PC-9 (cell line): Measurements from ENCODE around the gene AMPD2. TPM values are rescaled to one million over a fixed set of nuclear protein-coding genes. Genes with fewer than 3 reads are reported as not detected.
"Not testable (repeated sequence)": the region's sequence is repeated elsewhere in the genome, so short reads cannot be mapped to it uniquely, and the experiment has no call there.

ENCODE experiments used
- BruUV-seq: library from RNA; stranded (reverse); fragments of 400-500 nt; replicated peaks from 2 replicates; lab custom pipeline; 2021; lab: Mats Ljungman, UMichigan
- CTCF ChIA-PET: fragments of 300-600 bp; sonication (Branson Sonifier 250); formaldehyde crosslinking; loops from one replicate; lab custom pipeline; 2022; ENCODE audit warnings: antibody characterized with exemption; lab: Charles Lee
- POLR2A ChIA-PET: fragments of 300-600 bp; sonication (Branson Sonifier 250); formaldehyde crosslinking; loops from one replicate; lab custom pipeline; 2022; ENCODE audit warnings: antibody characterized with exemption; ENCODE audit not compliant: unreplicated experiment; lab: Charles Lee
- DNase-seq, 2 experiments: peaks; one replicate each; pipeline versions ENCODE4 v3.0.0 to v3.0.0-alpha.2; 2015 to 2022; ENCODE audit warnings: mixed read lengths in 1 of 2
- H2AFZ ChIP-seq: fragments of 200-600 bp; sonication (generic); 2 replicates; pipeline ENCODE4 v1.8.1; 2017; ENCODE audit warnings: antibody characterized with exemption
- H3F3A ChIP-seq: fragments of 200-600 bp; sonication (generic); 2 replicates; pipeline ENCODE4 v1.8.1; 2017; ENCODE audit warnings: antibody characterized with exemption, mild to moderate bottlenecking, low read depth; ENCODE audit not compliant: insufficient read depth
- H3K27ac ChIP-seq: fragments of 200-600 bp; sonication (generic); 2 replicates; pipeline ENCODE4 v1.6.1; 2016; ENCODE audit warnings: mixed run types
- H3K27me3 ChIP-seq: fragments of 200-600 bp; sonication (generic); 2 replicates; pipeline ENCODE4 v1.6.1; 2016; ENCODE audit warnings: low read depth, mixed run types; ENCODE audit not compliant: insufficient read depth
- H3K36me3 ChIP-seq: fragments of 200-600 bp; sonication (generic); 2 replicates; pipeline ENCODE4 v1.6.1; 2016; ENCODE audit warnings: low read depth, mixed run types
- H3K4me1 ChIP-seq: fragments of 200-600 bp; sonication (generic); replicated peaks from 2 replicates; pipeline ENCODE4 v1.6.1; 2016; ENCODE audit warnings: mixed run types; ENCODE audit not compliant: insufficient read depth
- H3K4me2 ChIP-seq: fragments of 200-600 bp; sonication (generic); 2 replicates; pipeline ENCODE4 v1.6.1; 2017; ENCODE audit warnings: mixed run types
- H3K4me3 ChIP-seq: fragments of 200-600 bp; sonication (generic); 2 replicates; pipeline ENCODE4 v1.6.1; 2016; ENCODE audit warnings: mixed run types
- H3K79me2 ChIP-seq: fragments of 200-600 bp; sonication (generic); 2 replicates; pipeline ENCODE4 v1.6.1; 2017; ENCODE audit warnings: low read depth, mixed run types
- H3K9me2 ChIP-seq: fragments of 200-600 bp; sonication (generic); 2 replicates; pipeline ENCODE4 v1.8.1; 2017; ENCODE audit warnings: mild to moderate bottlenecking; ENCODE audit not compliant: insufficient read depth
- H3K9me3 ChIP-seq: fragments of 200-600 bp; sonication (generic); 2 replicates; pipeline ENCODE4 v1.8.1; 2016; ENCODE audit warnings: low read depth; ENCODE audit not compliant: insufficient read depth
- H4K20me1 ChIP-seq: fragments of 200-600 bp; sonication (generic); 2 replicates; pipeline ENCODE4 v1.8.1; 2017; ENCODE audit not compliant: insufficient read depth
- EZH2 ChIP-seq: fragments of 200-600 bp; sonication (generic); IDR thresholded peaks from 2 replicates; pipeline ENCODE4 v1.8.0; 2017; ENCODE audit warnings: antibody characterized with exemption, low read depth
- intact Hi-C: fragments of 100-400 bp; cut with micrococcal nuclease; formaldehyde crosslinking; loops from one replicate; pipeline ENCODE4 v1.10.0; 2022; ENCODE audit not compliant: unreplicated experiment
- total RNA-seq: library from RNA; stranded (reverse); gene quantifications from 2 replicates; pipeline ENCODE4 v1.2.3, GENCODE V29; 2021
- TF ChIP-seq, protein P1 (sequence below): fragments of 200-600 bp; sonication (generic); conservative IDR thresholded peaks from 2 replicates; pipeline ENCODE4 v1.6.1; 2017; ENCODE audit warnings: mixed run types, antibody characterized with exemption, mild to moderate bottlenecking, moderate library complexity

AMPD2 gene
- total RNA-seq, 1 experiment from 2014 or later = 66.7 TPM

DNA sequence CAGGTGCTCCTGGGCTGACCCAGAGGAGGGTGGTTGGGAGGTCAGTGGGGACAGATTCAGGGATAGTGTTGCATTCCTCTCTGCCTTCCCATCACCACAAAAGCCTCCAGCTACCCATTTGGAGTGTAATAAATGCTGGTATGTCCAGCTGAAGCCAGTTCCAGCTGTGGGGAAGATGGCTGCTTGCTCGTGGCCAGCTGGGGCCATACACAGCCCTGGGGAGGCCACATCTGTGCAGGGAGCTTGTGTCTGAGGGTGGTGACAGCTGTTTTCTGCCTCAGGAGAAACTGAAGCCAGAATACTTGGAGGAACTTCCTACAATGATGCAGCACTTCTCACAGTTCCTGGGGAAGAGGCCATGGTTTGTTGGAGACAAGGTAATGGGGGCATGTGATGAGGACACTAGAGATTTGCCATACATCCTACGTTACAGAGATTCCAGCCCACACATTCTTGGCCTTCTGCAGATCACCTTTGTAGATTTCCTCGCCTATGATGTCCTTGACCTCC lies 39.0 kb downstream of the AMPD2 start:
- intact Hi-C loops = loop anchor here (5.0 kb wide), 1 partner anchor 59 kb away; no protein-coding TSS in a partner anchor
- H3K9me3 ChIP-seq = 0 out of 2 replicates have a peak, but pooled peaks cover 3% of the 10 kb centered on the region
- H3K79me2 ChIP-seq = no peaks in the 10 kb centered on the region
- ChIA-PET POLR2A (no interaction called here), CTCF (no interaction called here)
- H3K27me3 ChIP-seq = no peaks in the 10 kb centered on the region
- peak overlapping the region; percentile 28 for H3K4me2 ChIP-seq
- DNase-seq = no peak
- TF ChIP-seq, protein P1, sequence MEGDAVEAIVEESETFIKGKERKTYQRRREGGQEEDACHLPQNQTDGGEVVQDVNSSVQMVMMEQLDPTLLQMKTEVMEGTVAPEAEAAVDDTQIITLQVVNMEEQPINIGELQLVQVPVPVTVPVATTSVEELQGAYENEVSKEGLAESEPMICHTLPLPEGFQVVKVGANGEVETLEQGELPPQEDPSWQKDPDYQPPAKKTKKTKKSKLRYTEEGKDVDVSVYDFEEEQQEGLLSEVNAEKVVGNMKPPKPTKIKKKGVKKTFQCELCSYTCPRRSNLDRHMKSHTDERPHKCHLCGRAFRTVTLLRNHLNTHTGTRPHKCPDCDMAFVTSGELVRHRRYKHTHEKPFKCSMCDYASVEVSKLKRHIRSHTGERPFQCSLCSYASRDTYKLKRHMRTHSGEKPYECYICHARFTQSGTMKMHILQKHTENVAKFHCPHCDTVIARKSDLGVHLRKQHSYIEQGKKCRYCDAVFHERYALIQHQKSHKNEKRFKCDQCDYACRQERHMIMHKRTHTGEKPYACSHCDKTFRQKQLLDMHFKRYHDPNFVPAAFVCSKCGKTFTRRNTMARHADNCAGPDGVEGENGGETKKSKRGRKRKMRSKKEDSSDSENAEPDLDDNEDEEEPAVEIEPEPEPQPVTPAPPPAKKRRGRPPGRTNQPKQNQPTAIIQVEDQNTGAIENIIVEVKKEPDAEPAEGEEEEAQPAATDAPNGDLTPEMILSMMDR = no peak
- no peak for TF ChIP-seq EZH2
- no peaks in the 10 kb centered on the region for H3K36me3 ChIP-seq
- no TSS peak for BruUV-seq
- no peak overlapping the region for H3K27ac ChIP-seq
- H4K20me1 ChIP-seq = no peaks in the 10 kb centered on the region
- H3K9me2 ChIP-seq = no peaks in the 10 kb centered on the region
- peaks cover 16% of the 10 kb centered on the region; the same call in 1 of the 2 replicates for H3F3A ChIP-seq
- no peak overlapping the region for H3K4me3 ChIP-seq
- H2AFZ ChIP-seq = no peak overlapping the region
- H3K4me1 ChIP-seq = peaks cover 42% of the 10 kb centered on the region

DNA sequence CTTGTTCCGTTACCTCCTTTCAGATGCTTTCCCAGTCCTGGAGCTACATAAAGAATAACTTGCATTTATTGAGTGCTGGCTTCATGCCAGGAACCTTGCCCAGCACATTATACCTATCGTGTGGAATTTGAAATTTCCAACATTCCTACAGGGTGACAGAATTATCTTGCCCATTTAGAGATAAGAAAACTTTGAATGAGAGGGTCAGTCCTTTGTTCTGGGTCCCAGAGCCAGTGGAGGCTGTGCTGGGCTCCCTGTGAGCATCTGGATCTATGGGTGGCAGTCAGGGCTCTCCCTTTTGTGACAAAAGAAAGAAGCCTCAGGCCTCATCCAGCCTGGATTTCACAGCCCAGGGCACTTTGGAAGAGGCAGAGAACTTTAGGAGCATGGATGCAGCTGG lies 39.5 kb downstream of the AMPD2 start:
- Histone ChIP-seq H4K20me1 (no peaks in the 10 kb centered on the region), H3F3A (peaks cover 15% of the 10 kb centered on the region; the same call in 1 of the 2 replicates), H2AFZ (no peak overlapping the region), H3K9me2 (no peaks in the 10 kb centered on the region), H3K27ac (no peak overlapping the region), H3K27me3 (no peaks in the 10 kb centered on the region), H3K36me3 (no peaks in the 10 kb centered on the region), H3K9me3 (0 out of 2 replicates have a peak, but pooled peaks cover 3% of the 10 kb centered on the region), H3K4me2 (peak overlapping the region; percentile 28), H3K4me3 (no peak overlapping the region), H3K4me1 (peaks cover 47% of the 10 kb centered on the region), H3K79me2 (no peaks in the 10 kb centered on the region)
- BruUV-seq = no TSS peak
- POLR2A ChIA-PET = interaction anchor here (0.6 kb wide), 1 partner anchor 59 kb away, joined by 3 read pairs; no protein-coding TSS in a partner anchor
- TF ChIP-seq EZH2 = no peak
- TF ChIP-seq, protein P1 = no peak
- DNase-seq = peak; percentile 44 to 71
- CTCF ChIA-PET = interaction anchor here (0.6 kb wide), 1 partner anchor 129 kb away, joined by 4 read pairs; no protein-coding TSS in a partner anchor
- intact Hi-C loops = loop anchor here (5.0 kb wide), 1 partner anchor 58 kb away; no protein-coding TSS in a partner anchor

DNA sequence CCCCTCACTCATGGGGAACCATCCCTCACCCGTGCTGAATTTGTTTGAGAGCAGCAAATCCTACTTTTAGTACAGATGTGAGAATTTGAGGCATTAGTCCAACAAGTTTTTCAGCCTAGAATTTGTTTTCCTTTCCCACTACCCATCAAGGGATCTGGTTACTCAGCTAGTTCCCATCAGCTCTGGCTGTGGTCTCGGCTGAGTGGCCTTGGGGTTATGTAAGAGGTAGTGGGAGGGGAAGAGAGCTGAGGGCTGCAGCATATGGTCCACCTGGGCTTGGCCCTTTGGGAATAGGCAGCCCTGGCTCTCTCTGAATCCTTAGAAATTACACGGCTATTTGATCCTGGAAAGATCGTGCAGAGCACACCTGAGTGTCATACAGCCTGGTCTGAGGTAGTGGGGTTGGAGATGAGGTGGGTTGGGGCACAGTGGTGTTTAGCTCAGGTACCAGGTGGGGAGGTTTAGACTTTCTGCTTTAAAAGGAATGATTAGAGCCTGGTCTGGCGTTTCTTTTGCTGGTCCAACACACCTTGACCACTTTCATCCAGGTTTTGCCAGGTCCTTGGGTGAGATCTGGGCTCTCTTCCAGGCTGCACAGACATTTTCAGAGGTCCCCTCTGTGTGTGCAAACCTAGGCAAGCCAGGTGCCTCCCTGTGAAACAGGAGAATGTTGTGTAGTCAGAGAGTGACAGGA lies 40.5 kb downstream of the AMPD2 start:
- Histone ChIP-seq H3K9me2 (no peaks in the 10 kb centered on the region), H3K9me3 (no peaks in the 10 kb centered on the region), H2AFZ (no peak overlapping the region), H3K79me2 (no peaks in the 10 kb centered on the region), H3K27me3 (no peaks in the 10 kb centered on the region), H3K4me2 (no peak overlapping the region), H3K27ac (no peak overlapping the region), H3F3A (peaks cover 22% of the 10 kb centered on the region; the same call in 1 of the 2 replicates), H4K20me1 (no peaks in the 10 kb centered on the region), H3K36me3 (no peaks in the 10 kb centered on the region), H3K4me3 (no peak overlapping the region), H3K4me1 (peaks cover 50% of the 10 kb centered on the region)
- ChIA-PET POLR2A (no interaction called here), CTCF (interaction anchor here (0.6 kb wide), 1 partner anchor 130 kb away, joined by 4 read pairs; no protein-coding TSS in a partner anchor)
- BruUV-seq = no TSS peak
- DNase-seq = no peak
- intact Hi-C loops = loop anchor here (5.0 kb wide), 1 partner anchor 57 kb away; no protein-coding TSS in a partner anchor
- TF ChIP-seq, protein P1 = no peak
- no peak for TF ChIP-seq EZH2

DNA sequence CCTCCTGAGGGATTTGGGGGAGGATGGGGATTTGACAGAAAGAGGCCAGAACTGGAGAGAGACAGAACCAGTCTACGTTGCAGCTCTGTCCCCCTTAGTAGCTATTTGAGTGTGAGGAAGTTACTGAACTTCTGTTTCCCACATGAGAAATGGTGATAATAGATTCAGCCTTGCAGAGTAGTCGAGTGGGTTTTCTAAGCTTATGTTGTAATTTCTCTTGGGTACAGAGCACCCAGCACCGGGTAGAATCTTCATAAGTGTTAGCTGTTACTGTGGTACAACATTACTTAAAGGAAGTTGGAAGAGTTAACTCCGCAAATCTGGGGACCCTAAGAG lies 41.0 kb downstream of the AMPD2 start:
- H3K4me2 ChIP-seq, H3K27me3 ChIP-seq, POLR2A ChIA-PET, H2AFZ ChIP-seq, DNase-seq, H3K27ac ChIP-seq, H3K4me3 ChIP-seq, H3K79me2 ChIP-seq, intact Hi-C loops, H3K9me3 ChIP-seq, H3K36me3 ChIP-seq, H4K20me1 ChIP-seq, H3K9me2 ChIP-seq, BruUV-seq: not testable (repeated sequence)
- H3F3A ChIP-seq = peaks cover 22% of the 10 kb centered on the region; the same call in 1 of the 2 replicates
- H3K4me1 ChIP-seq = peaks cover 48% of the 10 kb centered on the region
- CTCF ChIA-PET = interaction anchor here (0.6 kb wide), 1 partner anchor 11 kb away, joined by 3 read pairs; no protein-coding TSS in a partner anchor
